T-helper 9 cell (primary cell): ENCODE measurements around the gene DAB1.
"Not testable (repeated sequence)": the region's sequence is repeated elsewhere in the genome, so short reads cannot be mapped to it uniquely, and the experiment has no call there.

ENCODE experiments used
- DNase-seq: peaks from one replicate; pipeline ENCODE4 v3.0.0-alpha.2; 2020

DAB1 gene

GRCh38 chr1:57269630-57270225, 154.1 kb downstream of the DAB1 start:
- DNase-seq, result no peak

GRCh38 chr1:57265104-57265503, 158.8 kb downstream of the DAB1 start:
- no peak for DNase-seq

GRCh38 chr1:57262472-57262871, 161.4 kb downstream of the DAB1 start:
- no peak for DNase-seq

GRCh38 chr1:57258557-57259325, 165.1 kb downstream of the DAB1 start:
- no peak for DNase-seq

GRCh38 chr1:57255945-57256344, 167.9 kb downstream of the DAB1 start:
- no peak for DNase-seq

- no peak for DNase-seq
These were observed 169.8 kb downstream of the DAB1 start for GRCh38 chr1:57254022-57254421.

- no peak for DNase-seq
These were observed 171.1 kb downstream of the DAB1 start for GRCh38 chr1:57252597-57253294.

- no peak for DNase-seq
These were observed 173.8 kb downstream of the DAB1 start for GRCh38 chr1:57250021-57250420.

- no peak for DNase-seq
These were observed 174.3 kb downstream of the DAB1 start for GRCh38 chr1:57249511-57249910.

- DNase-seq, result no peak
These were observed 175.0 kb downstream of the DAB1 start for GRCh38 chr1:57248830-57249229.

- no peak for DNase-seq
These were observed 185.6 kb downstream of the DAB1 start for GRCh38 chr1:57238233-57238781.

GRCh38 chr1:57235730-57236510, 187.9 kb downstream of the DAB1 start:
- DNase-seq, result no peak

- DNase-seq, result no peak
These were observed 189.4 kb downstream of the DAB1 start for GRCh38 chr1:57234459-57234858.

GRCh38 chr1:57232500-57232899, 191.4 kb downstream of the DAB1 start:
- no peak for DNase-seq

GRCh38 chr1:57229998-57230397, 193.9 kb downstream of the DAB1 start:
- no peak for DNase-seq

- no peak for DNase-seq
These were observed 194.8 kb downstream of the DAB1 start for GRCh38 chr1:57229076-57229475.

GRCh38 chr1:57222801-57223200, 201.1 kb downstream of the DAB1 start:
- DNase-seq, result no peak

GRCh38 chr1:57222307-57222706, 201.6 kb downstream of the DAB1 start:
- no peak for DNase-seq

GRCh38 chr1:57220905-57221304, 203.0 kb downstream of the DAB1 start:
- DNase-seq, result not testable (repeated sequence)

GRCh38 chr1:57218487-57219079, 205.3 kb downstream of the DAB1 start:
- DNase-seq, result no peak

- no peak for DNase-seq
These were observed 206.0 kb downstream of the DAB1 start for GRCh38 chr1:57217905-57218304.

- DNase-seq, result no peak
These were observed 208.8 kb downstream of the DAB1 start for GRCh38 chr1:57214951-57215575.
